ENCODE data around the gene CRB1.
"Not testable (repeated sequence)": the region's sequence is repeated elsewhere in the genome, so short reads cannot be mapped to it uniquely, and the experiment has no call there.

The CRB1 gene

DNA sequence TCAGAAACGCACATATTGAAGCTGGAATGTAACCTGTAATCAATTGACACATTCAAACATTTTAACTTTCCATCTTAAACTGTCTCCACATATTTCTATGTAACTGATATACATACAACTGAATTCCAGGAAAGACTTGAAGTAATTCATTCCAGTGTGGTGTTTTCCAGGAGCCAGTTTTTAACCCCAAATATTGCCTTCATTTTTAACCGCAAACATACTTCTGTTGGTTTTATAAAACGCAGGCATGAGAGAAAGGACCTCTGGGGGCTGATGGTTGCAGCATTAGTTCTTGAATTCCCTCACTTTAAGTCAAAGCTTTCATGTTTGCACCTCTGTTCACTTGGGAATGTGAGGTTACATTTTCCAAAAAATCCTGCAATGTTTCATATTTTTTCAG lies 204.1 kb downstream of the CRB1 start:
- TF ChIP-seq, protein P1, sequence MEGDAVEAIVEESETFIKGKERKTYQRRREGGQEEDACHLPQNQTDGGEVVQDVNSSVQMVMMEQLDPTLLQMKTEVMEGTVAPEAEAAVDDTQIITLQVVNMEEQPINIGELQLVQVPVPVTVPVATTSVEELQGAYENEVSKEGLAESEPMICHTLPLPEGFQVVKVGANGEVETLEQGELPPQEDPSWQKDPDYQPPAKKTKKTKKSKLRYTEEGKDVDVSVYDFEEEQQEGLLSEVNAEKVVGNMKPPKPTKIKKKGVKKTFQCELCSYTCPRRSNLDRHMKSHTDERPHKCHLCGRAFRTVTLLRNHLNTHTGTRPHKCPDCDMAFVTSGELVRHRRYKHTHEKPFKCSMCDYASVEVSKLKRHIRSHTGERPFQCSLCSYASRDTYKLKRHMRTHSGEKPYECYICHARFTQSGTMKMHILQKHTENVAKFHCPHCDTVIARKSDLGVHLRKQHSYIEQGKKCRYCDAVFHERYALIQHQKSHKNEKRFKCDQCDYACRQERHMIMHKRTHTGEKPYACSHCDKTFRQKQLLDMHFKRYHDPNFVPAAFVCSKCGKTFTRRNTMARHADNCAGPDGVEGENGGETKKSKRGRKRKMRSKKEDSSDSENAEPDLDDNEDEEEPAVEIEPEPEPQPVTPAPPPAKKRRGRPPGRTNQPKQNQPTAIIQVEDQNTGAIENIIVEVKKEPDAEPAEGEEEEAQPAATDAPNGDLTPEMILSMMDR (IDR thresholded peaks at IDR 0.05; ENCODE audit: insufficient read depth, low read length, missing control alignments), result no peak
- POLR2A ChIA-PET, result no interaction called here
- DNase-seq (ENCODE audit: low read depth, low spot score), result no peak
- CTCF ChIA-PET, result no interaction called here
- no peak overlapping the region for H3K4me3 ChIP-seq (ENCODE audit: low read depth, low read length)

DNA sequence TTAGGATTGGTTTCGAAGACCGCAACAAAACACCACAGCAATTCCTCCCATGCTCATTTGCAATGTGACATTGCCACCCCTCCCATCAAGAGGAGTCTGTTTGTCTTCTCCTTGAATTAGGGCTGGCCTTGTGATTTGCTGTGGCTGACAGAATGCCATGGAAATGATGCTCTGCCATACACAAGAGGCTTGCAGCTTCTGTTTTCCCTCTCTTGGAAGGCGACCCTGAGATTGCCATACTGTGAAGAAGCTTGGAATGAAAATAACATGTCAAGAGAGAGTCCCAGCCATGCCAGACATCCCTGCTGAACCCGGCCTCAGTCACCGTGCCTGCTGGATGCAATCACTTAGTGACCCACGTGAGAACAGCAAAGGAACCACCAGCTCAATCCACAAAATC lies 212.4 kb downstream of the CRB1 start:
- TF ChIP-seq, protein P1 (IDR thresholded peaks at IDR 0.05; ENCODE audit: insufficient read depth, low read length, missing control alignments), result no peak
- DNase-seq (ENCODE audit: low read depth, low spot score), result no peak
- no peak overlapping the region for H3K4me3 ChIP-seq (ENCODE audit: low read depth, low read length)
- POLR2A ChIA-PET, result no interaction called here
- CTCF ChIA-PET, result no interaction called here

DNA sequence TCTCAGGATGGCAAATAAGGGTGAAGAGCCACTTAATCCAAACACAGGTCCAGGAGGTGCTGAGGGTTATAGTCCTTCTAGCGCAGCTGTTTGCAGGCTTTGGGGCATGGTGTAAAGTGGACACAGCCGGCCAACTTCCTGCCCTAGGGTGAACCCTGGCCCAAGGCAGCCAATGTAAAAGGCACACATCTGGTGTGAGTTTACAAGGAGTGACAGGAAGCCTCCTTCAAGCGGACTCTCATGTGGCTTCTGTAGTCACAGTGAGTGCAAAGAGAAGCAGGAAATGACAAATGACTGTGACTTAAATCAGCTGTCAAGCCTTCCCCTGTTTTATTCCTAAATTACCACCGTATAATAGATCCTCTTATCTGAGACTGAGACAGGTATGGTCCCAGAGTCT lies 213.0 kb downstream of the CRB1 start:
- POLR2A ChIA-PET, result no interaction called here
- H3K4me3 ChIP-seq (ENCODE audit: low read depth, low read length), result no peak overlapping the region
- TF ChIP-seq, protein P1 (IDR thresholded peaks at IDR 0.05; ENCODE audit: insufficient read depth, low read length, missing control alignments), result no peak
- CTCF ChIA-PET, result no interaction called here
- no peak for DNase-seq (ENCODE audit: low read depth, low spot score)

DNA sequence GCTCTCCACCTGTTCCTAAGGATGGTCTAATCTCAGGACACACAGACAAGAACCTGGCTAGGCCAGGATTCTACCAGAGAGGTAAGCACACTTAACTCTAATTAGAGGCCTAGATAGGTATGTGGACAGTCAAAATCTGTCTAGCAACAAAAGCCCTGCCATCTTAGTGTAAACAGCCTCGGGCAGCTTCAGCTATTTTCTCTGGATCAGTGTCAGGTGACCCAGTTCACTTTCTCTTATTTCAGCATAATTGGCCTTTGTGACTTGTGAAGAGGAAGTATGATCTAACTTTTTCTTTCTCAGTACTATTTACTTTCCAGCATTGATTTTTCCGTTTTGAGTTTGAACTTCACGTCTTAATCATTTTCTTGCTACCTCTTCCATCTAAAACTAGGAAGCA lies 217.7 kb downstream of the CRB1 start:
- TF ChIP-seq, protein P1 (IDR thresholded peaks at IDR 0.05; ENCODE audit: insufficient read depth, low read length, missing control alignments), result no peak
- no peak for DNase-seq (ENCODE audit: low read depth, low spot score)
- ChIA-PET POLR2A (no interaction called here), CTCF (no interaction called here)
- H3K4me3 ChIP-seq (ENCODE audit: low read depth, low read length), result no peak overlapping the region

DNA sequence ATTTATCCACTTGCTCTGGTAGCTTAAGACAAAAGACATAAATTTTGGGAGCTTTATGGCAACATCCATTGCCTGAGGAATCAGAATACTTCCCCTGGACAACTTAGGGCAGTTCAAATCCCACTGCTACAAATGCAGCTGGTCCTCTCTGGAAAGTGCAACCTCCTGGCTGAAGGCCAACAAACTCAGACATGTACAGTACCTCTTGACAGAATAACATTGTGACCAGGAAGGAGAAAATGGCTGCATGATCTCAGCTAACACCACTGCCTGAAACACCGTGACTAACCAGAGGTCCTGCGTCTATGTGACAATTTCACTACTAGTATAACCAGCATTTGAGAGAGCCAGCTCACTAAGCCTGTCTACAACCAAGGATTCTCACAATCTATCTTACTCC lies 218.9 kb downstream of the CRB1 start:
- no peak for DNase-seq (ENCODE audit: low read depth, low spot score)
- TF ChIP-seq, protein P1 (IDR thresholded peaks at IDR 0.05; ENCODE audit: insufficient read depth, low read length, missing control alignments), result no peak
- ChIA-PET POLR2A (no interaction called here), CTCF (interaction anchor here (0.6 kb wide), 1 partner anchor 274 kb away, joined by 3 read pairs; no protein-coding TSS in a partner anchor)
- no peak overlapping the region for H3K4me3 ChIP-seq (ENCODE audit: low read depth, low read length)

DNA sequence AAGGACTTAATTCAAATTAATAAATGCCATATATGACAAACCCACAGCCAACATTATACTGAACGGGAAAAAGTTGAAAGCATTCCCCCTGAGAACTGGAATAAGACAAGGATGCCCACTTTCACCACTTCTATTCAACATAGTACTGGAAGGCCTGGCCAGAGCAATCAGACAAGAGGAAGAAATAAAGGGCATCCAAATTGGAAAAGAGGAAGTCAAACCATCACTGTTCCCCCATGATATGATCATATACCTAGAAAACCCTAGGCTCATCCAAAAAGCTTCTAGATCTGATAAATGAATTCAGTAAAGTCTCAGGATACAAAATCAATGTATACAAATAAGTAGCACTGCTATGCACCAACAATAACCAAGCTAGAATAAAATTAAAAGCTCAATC lies 223.5 kb downstream of the CRB1 start:
- H3K4me3 ChIP-seq (ENCODE audit: low read depth, low read length); POLR2A ChIA-PET; DNase-seq (ENCODE audit: low read depth, low spot score); CTCF ChIA-PET: not testable (repeated sequence)

DNA sequence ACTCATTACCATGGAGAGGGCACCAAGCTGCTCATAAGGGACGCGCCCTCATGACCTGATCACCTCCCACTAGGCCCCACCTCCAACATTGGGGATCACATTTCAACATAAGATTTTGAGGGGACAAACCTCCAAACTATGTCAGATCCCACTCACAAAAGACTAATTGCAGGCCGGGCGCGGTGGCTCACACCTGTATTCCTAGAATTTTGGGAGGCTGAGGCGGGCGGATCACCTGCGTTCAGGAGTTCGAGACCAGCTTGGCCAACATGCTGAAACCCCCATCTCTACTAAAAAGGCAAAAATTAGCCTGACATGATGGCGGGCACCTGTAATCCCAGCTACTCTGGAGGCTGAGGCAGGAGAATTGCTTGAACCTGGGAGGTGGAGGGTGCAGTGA lies 228.7 kb downstream of the CRB1 start:
- DNase-seq (ENCODE audit: low read depth, low spot score), result no peak
- POLR2A ChIA-PET, result no interaction called here
- CTCF ChIA-PET, result no interaction called here
- no peak overlapping the region for H3K4me3 ChIP-seq (ENCODE audit: low read depth, low read length)
- TF ChIP-seq, protein P1 (IDR thresholded peaks at IDR 0.05; ENCODE audit: insufficient read depth, low read length, missing control alignments), result no peak
